Neural progenitor cell (in vitro differentiated cells): ENCODE results near the gene IDI2.

Experiments used
- EZH2 ChIP-seq: fragments of 200-600 bp; sonication (generic); IDR thresholded peaks from 2 replicates; pipeline ENCODE4 v1.6.1; 2017; ENCODE audit warnings: antibody characterized with exemption, mild to moderate bottlenecking, moderate library complexity
- EZH2phosphoT487 ChIP-seq: fragments of 200-600 bp; sonication (generic); IDR thresholded peaks from 2 replicates; pipeline ENCODE4 v1.6.1; 2017; ENCODE audit warnings: antibody characterized with exemption
- TF ChIP-seq, protein P1 (sequence below): fragments of 200-600 bp; sonication (generic); IDR thresholded peaks from 2 replicates; pipeline ENCODE4 v1.5.1; 2017; ENCODE audit warnings: antibody characterized with exemption, mild to moderate bottlenecking

DNA sequence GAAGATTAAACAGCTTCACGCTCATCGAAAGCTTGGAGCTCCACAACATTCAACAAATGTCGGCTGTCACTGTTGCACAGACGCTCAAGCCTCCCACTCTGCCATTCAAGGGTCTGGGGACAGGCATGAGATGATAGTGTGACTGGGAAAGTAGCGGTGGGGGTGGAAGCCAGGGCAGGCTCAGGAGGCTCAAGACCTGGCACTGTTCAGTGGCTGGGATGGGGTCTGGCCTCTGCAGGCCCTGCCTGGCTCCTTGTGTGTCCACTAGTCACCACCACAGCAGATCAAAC lies 50.9 kb downstream of the IDI2 start:
- TF ChIP-seq, protein P1, sequence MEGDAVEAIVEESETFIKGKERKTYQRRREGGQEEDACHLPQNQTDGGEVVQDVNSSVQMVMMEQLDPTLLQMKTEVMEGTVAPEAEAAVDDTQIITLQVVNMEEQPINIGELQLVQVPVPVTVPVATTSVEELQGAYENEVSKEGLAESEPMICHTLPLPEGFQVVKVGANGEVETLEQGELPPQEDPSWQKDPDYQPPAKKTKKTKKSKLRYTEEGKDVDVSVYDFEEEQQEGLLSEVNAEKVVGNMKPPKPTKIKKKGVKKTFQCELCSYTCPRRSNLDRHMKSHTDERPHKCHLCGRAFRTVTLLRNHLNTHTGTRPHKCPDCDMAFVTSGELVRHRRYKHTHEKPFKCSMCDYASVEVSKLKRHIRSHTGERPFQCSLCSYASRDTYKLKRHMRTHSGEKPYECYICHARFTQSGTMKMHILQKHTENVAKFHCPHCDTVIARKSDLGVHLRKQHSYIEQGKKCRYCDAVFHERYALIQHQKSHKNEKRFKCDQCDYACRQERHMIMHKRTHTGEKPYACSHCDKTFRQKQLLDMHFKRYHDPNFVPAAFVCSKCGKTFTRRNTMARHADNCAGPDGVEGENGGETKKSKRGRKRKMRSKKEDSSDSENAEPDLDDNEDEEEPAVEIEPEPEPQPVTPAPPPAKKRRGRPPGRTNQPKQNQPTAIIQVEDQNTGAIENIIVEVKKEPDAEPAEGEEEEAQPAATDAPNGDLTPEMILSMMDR: no peak
- TF ChIP-seq EZH2 (no peak), EZH2phosphoT487 (no peak)
